HG02588 (cell line): ENCODE results near the gene CFAP57.
"Not testable (repeated sequence)": the region's sequence is repeated elsewhere in the genome, so short reads cannot be mapped to it uniquely, and the experiment has no call there.

Experiments used
- ATAC-seq: cut with Tn5 transposase; IDR thresholded peaks from one replicate; pipeline ENCODE4 v1.9.1; 2021; ENCODE audit warnings: mild to moderate bottlenecking, moderate library complexity; ENCODE audit not compliant: unreplicated experiment

CFAP57 gene

DNA sequence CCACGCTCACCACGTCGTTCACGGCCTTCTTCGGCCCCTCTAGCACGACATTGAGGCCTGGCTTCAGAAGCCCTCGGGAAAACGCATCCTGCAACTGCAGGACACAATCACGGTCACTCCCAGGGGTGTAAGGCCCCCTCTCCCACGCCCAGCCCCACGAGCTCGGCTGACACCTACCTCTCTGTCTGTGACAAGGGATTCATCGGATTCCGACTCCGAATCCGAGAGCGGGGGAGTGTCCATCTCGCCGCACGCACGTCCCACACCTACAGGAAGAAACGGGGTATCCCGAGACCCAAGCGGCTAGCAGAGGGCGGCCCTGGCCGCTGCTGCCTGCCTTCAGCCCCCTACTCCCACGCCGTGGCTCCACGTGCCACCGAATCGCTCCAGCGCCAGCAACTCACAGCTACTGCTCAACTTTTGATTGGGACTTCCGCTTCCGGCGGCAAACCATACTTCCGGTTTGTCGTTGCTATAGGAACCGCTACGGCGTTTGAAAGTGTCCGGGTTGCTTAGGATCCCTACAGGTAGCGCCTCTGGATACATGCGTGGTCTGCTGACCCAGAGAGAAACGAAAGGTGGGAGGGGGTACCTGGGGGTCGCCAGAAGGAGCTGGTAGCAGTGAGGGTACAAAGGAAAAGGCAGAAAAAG, at the start of gene CFAP57, which contains the start of gene EBNA1BP2:
Gene CFAP57 (plus strand): TSS at position 455 of the 651 bp plus-strand sequence. CDS start 424 bp downstream, outside the sequence.
Gene EBNA1BP2 (minus strand): TSS at position 415 of the 651 bp plus-strand sequence. CDS start 172 bp downstream, at position 243.
- peak; percentile 89 for ATAC-seq

DNA sequence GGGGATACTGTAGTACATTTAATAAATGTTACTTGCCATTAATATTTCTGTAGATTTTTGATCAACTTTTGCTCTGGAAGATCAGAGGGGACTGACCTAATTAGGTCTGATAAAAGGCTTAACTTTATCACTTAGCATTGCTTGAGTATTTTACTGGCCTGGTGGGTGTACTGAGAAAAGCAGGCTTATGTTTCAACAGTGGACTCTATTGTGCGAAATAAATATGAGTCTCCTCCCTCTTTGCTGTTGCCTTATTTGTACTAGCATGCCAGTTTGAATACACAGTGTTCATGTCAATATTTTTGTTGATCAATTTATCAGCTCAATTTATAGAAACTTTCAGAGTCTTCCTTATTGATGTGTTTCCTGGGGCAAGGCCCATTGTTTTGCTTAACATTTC, 49.1 kb upstream of the CFAP57 start:
- no peak for ATAC-seq

DNA sequence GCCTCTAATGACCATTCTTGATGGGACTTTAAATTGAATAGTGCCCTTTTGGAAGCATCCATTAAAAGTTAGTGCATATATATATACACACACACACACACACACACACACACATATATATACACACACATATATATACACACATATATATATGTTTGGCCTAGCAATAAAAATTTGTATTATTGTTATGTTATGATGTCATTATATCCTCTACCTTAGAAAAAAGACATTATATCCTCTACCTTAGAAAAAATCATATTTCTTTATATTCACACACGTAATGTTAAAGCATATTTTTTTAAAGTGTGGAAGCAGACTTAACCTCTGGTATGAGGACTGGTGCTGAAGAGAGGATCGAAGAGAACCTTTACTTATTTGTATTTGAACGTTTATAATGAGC, 43.3 kb upstream of the CFAP57 start:
- no peak for ATAC-seq

DNA sequence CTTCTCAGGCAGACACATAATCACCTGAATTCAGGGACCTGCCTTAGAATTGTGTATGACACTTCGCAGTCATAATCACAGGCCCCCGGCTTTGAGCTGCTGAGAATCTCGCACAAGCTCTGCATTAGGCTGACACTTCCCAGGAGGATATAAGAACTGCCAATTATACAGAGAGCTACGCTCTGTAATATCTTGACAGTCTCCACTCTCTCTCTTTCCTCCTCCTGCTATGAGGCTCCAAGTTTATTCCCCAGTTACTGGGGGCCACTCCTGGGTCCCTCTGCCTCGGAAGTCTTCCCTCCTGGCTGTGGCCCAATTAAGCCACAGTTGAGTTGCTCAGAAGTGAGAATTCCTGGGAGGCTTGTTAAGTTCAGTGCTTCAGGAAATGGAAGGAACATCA, 42.7 kb upstream of the CFAP57 start:
- ATAC-seq, result no peak

DNA sequence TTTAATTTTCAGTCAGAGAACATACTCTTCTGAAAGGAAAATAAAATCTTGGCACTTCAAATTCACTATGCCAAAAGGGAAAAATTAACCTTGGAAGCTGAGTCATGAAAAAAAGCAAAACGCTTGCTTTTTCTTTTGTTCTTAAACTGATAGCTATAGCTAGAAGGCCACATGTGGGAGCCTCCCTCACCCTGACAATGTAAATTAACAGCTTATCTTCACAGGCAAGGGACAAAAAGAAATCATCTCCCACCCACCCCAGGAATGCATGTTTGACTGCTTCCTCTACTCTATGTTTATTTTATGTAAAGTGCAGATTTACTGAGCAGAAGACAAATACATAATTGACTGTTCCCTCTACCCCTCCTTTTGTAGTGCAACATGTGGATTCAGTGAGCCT, 38.1 kb upstream of the CFAP57 start:
- ATAC-seq, result no peak

DNA sequence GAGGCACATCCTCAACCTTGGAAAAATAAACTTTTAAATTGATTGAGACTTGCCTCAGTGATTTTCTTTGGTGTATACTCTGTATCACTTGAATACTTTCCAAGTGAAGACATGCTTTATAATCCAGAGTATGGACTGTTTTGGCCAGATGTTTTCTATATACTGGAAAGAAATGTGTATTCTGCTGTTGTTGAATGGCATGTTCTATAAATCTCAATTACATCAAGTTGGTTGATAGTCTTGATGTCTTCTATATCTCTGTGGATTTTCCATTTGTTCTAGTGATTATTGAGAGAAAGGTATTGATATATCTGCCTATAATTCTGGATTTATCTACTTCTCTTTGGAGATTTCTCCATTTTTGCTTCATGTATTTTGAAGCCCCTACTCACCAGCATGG, 37.5 kb upstream of the CFAP57 start:
- no peak for ATAC-seq

DNA sequence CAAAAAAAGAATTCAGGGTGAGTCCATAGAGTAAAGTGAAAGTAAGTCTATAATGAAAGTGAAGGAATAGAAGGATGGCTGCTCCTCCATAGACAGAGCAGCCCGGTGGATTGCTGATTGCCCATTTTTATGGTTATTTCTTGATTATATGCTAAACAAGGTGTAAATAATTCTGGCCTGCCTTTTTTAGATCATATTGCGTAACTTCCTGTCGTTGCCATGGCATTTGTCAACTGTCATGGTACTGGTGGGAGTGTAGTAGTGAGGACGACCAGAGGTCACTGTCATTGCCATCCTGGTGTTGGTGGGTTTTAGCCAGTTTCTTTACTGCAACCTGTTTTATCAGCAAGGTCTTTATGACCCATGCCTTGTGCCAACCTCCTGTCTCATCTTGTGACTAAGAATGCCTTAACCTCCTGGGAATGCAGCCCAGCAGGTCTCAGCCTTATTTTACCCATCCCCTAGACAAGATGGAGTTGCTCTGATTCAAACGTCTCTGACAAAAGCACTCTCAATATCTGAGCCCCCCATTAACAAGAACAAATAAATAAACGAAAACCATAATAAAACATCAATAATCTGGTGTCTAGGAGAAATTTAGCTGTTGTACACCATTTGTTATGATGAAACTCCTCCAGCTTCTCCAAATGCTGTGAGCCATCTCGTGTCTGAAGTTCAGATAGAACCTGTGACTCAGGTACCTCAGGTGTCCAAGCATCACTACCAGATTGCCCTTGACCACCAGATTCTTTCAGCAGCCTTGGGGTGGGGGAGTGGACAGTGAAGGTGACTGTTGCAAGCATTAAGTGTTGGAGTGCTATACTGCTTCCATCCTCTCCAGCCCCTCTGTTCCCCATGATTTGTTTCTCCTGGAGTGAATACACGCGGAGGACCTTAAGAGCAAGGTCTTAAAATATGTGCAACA, 36.0 kb upstream of the CFAP57 start:
- no peak for ATAC-seq

DNA sequence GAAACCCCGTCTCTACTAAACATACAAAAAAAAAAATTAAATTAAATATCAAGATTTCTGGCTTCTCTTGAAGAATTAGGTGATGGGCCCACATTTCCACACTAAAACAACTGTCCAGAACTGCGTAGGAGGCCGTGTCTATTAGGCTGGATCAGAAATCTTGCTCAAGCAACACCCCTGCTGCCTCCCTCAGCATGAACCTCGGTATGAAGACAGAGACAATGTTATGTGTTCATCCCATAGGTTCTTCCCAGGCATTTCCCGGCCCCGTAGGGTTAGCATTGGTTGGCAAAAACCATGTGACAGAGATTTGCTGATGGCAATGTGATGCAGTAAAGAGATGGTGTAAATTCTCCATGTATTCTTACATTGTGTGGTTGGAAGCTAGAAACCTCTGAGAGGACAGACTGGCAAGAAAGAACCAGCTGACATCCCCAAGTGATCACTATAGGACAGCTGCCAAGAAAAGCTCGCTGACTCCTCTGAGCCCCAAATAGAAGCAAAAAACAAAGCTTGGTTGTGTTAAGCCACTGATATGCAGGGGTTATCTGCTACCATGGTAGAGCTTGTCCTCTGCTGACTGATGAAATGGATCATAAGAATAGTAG, 34.6 kb upstream of the CFAP57 start:
- no peak for ATAC-seq

DNA sequence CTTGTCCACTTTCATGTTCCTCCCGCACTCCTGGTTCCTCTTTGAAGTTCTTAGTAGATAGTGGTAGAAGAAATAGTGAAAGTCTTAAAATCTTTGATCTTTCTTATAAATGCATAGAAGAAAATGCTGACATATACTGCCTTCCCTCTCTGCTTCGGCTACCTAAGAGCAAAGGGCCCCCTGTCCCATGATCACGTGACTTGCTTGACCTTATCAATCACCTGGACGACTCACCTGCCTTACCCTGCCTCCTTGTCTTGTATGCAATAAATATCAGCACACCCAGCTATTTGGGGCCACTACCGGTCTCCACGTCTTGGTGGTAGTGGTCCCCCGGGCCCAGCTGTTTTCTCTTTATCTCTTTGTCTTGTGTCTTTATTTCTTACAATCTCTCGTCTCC, 32.8 kb upstream of the CFAP57 start:
- ATAC-seq, result not testable (repeated sequence)

DNA sequence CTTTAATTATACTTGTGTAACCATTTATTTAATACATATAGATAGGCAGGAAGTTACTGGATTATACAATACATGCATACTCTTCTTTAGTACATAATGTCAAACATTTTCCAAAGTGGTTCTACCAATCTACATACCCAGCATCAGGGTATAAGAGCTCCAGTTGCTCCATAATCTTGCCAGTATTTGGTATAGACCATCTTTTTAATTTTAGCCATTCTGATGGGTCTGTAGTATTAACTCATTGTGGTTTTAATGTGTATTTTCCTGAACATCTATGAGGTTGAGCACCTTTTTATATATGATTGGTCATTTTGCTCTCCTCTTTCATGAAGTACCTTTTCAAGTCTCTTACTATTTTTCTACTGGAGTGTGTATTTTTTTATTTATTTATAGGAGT, 32.1 kb upstream of the CFAP57 start:
- no peak for ATAC-seq

DNA sequence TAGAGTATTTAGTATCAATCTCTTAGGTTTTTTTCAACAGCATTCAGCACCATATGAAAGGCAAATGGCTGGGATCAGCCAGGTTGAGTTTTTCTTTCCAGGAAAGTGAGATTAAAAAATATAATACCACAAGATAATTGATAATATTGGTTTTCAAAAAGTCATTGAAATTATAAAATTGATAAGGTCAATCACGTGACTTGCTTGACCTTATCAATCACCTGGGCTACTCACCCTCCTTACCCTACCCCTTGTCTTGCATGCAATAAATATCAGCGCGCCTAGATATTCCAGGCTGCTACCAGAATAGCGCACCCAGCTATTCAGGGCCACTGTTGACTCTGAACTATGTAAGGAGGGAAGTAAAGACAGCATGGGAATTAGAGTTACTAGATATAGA, 31.5 kb upstream of the CFAP57 start:
- ATAC-seq, result no peak

DNA sequence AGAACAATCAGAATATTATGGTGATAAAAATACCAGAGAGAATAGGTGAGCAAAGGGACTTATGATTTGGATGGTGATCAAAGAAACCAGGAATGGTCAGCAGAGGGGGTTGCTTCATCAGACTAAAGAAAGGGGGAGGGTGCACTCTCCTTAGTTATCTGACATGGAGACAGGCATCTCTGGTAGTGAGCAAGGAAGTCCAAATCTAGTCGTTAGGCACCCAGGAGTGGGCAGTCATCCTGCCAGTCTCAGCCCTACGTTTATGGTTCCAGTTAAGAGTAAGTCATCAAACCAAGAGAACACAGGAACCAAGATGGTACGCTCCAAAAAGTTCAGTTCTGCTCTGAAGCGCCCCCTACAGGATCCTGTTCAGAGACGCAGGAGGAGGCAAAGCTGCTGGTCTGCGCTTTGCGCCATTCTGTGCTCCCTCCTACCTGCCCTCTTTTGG, 28.7 kb upstream of the CFAP57 start:
- no peak for ATAC-seq

DNA sequence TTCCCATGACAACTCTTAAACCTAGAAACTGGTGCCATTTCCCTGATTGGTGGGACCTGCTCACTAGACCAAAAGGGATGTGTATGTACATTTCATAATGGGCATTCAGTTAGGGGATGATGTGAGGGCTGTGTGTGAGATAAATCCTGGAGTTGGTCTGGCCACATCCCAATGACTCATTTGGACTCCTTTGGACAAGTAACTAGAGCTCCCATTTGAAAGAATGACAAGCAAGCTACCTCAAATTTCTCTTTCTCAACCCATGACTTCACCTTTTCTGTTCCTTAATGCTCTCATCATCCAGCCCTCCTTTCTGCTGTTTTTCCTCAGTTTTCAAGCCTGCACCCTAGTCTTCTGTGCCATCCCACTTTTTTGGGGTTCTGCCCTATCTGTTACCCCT, 27.9 kb upstream of the CFAP57 start:
- ATAC-seq, result no peak

DNA sequence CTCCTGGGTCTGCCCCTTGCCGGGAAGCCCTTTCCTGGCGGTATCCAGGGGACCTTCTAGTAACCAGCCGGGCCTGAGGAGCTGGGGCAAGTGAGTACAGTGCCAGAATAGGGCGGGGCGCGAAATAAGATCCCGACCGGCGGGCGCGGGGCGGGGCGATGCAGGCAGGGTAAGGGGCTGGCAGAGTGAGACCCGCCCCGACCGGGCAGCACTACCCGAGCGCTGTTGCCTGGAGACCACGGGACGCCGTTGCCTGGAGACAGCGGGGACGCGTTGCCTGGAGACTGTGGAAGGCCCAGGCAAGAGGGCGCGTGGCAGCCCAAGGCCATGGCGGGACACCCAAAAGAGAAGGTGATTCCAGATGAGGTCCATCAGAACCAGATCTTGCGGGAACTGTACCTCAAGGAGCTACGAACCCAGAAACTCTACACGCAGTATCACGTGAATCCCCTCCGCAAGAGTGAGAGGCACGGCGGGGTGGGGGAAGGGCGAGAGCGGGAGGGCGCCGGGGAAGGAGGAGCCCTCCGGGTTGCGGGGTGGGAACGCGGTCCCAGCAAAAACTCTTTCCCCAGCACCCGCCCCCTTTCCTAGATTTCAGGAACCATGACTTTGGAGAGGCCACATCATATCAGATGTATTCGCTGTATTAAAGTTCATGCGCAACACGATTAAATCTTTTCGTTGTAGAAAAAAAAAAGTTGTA, 24.4 kb upstream of the CFAP57 start:
- ATAC-seq, result no peak

DNA sequence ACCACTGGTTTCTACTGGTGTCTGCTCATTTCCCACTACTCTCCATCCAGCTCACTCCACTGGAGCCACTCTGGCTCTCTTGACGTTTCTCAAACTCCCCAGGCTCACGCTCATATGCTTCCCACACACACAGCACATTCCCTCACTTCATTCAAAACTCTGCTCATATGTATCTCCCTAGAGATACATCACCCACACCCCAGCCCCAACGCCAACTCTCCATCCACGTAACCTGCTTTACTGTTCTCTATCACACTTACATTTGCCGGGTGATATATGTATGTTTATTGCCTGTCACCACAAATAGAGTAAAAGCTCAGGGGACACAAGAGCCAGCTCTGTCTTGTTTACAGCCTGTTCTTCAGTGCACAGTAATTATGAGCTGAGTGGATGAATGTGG, 22.2 kb upstream of the CFAP57 start:
- ATAC-seq, result no peak

DNA sequence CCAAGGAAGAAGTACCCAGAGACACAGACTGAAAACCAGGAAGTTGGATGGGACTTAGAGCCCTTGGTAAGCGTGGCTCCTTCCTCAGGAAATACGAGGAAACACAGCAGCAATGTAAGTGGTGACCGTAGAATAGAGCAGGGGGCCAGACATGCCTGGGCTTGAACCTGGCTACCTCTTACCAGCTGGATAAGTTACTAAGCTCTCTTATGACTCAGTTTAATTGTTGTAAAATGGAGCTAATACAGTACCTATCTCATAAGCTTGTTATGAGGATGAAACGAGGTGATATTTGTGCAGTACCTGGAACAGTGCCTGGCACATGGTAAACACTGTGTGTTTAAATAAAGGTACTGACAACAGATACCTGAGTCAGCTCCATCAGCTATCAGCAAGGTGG, 19.3 kb upstream of the CFAP57 start:
- no peak for ATAC-seq

DNA sequence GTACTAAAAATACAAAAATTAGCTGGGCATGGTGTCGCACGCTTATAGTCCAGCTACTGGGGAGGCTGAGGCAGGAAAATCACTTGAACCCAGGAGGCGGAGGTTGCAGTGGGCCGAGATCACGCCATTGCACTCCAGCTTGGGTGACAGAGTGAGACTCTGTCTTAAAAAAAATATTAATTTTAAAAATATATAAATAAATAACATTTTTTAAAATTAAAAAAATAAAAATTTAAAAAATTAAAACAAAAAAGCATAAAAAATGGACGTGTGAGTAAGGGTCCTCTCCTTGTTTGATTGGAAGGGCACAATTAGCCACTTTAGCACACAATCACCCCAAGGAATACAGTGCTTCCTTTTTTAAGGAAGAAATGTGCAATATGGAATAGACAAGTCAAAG, 18.7 kb upstream of the CFAP57 start:
- ATAC-seq, result no peak

DNA sequence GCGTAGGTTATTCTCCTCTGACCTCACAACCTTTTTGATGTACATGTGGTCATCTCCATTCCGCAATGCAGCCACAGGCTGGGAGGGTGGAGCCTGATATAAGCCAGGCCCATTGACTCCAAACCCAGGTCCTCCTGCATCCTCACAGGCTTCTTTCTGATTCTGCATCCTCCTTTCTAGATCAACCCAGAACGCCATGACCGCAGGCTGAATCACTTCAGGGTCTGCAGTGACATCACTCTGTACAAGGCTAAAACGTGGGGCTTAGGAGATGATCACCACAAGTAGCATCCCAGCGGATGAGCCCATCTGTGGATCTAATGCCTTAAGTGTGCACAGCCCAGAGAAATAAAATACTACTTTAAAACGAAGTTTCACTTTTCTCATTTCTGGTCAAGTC, 16.1 kb upstream of the CFAP57 start:
- no peak for ATAC-seq

DNA sequence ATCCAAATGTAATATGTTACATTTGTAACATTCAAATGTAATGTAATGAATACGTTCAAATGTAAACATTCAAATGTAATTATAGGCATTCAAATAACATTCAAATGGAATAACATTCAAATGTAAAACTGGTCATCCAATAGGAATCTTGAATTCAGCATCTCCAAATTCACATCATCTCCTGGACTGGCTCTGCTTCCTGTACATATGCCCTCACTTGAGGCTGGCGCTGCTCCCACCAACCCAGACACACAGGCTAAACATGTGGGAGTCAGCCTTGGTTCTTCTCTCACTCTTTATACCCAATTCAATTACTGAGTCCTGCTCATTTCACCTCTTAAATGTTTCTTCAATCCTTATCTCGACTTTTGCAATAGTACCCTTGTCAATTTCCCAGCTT, 7.0 kb upstream of the CFAP57 start:
- ATAC-seq, result no peak

DNA sequence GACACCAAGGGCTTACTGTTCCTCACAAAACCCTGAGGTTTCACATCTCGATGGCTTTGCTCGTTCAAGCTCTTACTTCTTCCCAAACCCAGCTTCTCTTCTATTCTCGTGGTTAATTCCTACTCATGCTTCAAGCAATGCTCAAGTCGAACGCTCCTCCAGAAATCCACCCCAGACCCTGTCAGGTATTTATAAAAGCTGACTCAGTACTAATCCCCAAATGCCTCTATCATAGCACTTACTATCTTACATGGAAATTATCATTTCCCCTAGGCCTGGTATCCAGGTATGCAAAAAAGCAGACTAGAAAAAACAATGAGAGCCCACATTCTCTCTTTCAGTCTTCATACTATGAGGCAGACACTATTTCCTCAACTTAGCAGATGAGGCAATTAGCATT, 6.4 kb upstream of the CFAP57 start:
- no peak for ATAC-seq

DNA sequence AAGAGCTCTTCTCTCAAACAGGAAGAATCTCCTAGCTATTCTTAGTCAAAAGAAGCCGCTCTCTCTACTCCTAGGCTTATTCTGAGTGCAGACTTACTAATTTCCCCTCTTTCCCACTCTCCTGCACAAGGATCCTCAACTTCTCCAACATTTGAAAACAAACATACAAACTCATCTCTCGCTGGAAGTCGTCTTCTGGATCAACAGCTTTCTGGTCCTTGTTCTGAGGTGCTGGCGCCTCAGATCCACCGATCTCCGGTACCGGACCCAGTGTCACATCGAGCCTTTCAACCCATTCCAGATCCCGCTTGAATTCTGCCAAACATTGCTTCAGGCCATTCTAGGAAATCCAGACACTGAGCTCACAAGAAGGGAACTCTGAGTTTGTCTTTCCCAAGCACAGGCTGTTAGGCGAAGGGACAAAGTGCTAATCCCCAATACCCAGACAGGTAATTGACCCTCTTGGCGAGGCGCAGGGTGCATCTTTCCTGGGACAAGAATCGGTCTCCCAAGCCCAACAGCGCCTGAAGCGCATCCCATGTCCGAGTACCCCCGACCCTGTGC, 736 bp upstream of the CFAP57 start:
- ATAC-seq, result no peak
